Keratinocyte (primary cell): Measurements from ENCODE around the gene CTSD.

ENCODE experiments used
- CTCF ChIP-seq, 3 experiments: IDR thresholded peaks in 1 of 3; conservative IDR thresholded peaks in 1 of 3; optimal IDR thresholded peaks in 1 of 3; 2 replicates in 2 of 3; 3 replicates in 1 of 3; pipeline versions ENCODE3 to v1.5.1; 2011; ENCODE audit warnings: low read length in 3 of 3, mild to moderate bottlenecking in 3 of 3, moderate library complexity in 2 of 3, control low read depth in 1 of 3, inconsistent platforms in 1 of 3; ENCODE audit not compliant: insufficient read depth in 2 of 3; ENCODE audit errors: extremely low read depth in 1 of 3
- EZH2 ChIP-seq: IDR thresholded peaks from one replicate; pipeline ENCODE4 v1.6.1; 2012; ENCODE audit warnings: inconsistent platforms, mild to moderate bottlenecking, low read length, moderate library complexity

- TF ChIP-seq CTCF (optimal IDR thresholded peaks at IDR 0.05 in 1 of 3, IDR thresholded peaks at IDR 0.05 in 1 of 3, conservative IDR thresholded peaks at IDR 0.05 in 1 of 3; ENCODE audit: extremely low read depth in 1 of 3, insufficient read depth in 2 of 3, low read length in 3 of 3) (no peak), EZH2 (no peak)
Measured at GRCh38 chr11:1782031-1782590, 18.4 kb upstream of the CTSD start.
